WTC11 (cell line): ENCODE data around the gene KCNA2. TPM values are rescaled to one million over a fixed set of nuclear protein-coding genes. Genes with fewer than 3 reads are reported as not detected.

Experiments
- ATAC-seq: fragments of 200-7000 bp; cut with Tn5 transposase; 2 replicates; pipeline ENCODE4 v1.10.0; 2021; ENCODE audit warnings: mild to moderate bottlenecking, moderate library complexity
- CTCF ChIA-PET: fragments of 300-600 bp; sonication (Branson Sonifier 250); formaldehyde crosslinking; loops from one replicate; lab custom pipeline; 2021; ENCODE audit warnings: antibody characterized with exemption; lab: Charles Lee
- POLR2A ChIA-PET: fragments of 350-600 bp; sonication (Branson Sonifier 250); formaldehyde crosslinking; loops from one replicate; lab custom pipeline; 2021; ENCODE audit warnings: antibody characterized with exemption; lab: Charles Lee
- DNase-seq: peaks from one replicate; pipeline ENCODE4 v3.0.0; 2021; ENCODE audit warnings: low spot score
- H3K27ac Mint-ChIP-seq: 2 replicates; pipeline ENCODE4 v1.8.0; 2021; ENCODE audit warnings: mixed read lengths
- H3K27me3 Mint-ChIP-seq: 2 replicates; pipeline ENCODE4 v1.8.0; 2021; ENCODE audit warnings: low read depth, mild to moderate bottlenecking, moderate library complexity, mixed read lengths
- H3K36me3 Mint-ChIP-seq: 2 replicates; pipeline ENCODE4 v1.8.0; 2021; ENCODE audit warnings: mixed read lengths
- H3K4me1 Mint-ChIP-seq: 2 replicates; pipeline ENCODE4 v1.8.0; 2022; ENCODE audit warnings: mixed read lengths
- H3K4me3 Mint-ChIP-seq: 2 replicates; pipeline ENCODE4 v1.8.0; 2021; ENCODE audit warnings: mild to moderate bottlenecking, moderate library complexity, mixed read lengths
- H3K9me3 Mint-ChIP-seq: 2 replicates; pipeline ENCODE4 v1.8.0; 2021; ENCODE audit warnings: mixed read lengths
- ATF3 ChIP-seq: sonication (generic); formaldehyde crosslinking; conservative IDR thresholded peaks from 2 replicates; pipeline ENCODE4 v1.8.1; 2022; ENCODE audit warnings: mild to moderate bottlenecking, missing genetic modification reagents
- CDX4 ChIP-seq: fragments of 250-450 bp; sonication (Bioruptor Pico); IDR thresholded peaks from 2 replicates; pipeline ENCODE4 v1.9.0; 2021; ENCODE audit warnings: moderate library complexity, mild to moderate bottlenecking, inconsistent platforms, borderline replicate concordance
- CTCF ChIP-seq: fragments of 200-600 bp; IDR thresholded peaks from 2 replicates; pipeline ENCODE4 v1.8.0; 2022; ENCODE audit warnings: antibody characterized with exemption
- ELF4 ChIP-seq: sonication (generic); formaldehyde crosslinking; IDR thresholded peaks from 2 replicates; pipeline ENCODE4 v1.8.1; 2022; ENCODE audit warnings: low read depth, mild to moderate bottlenecking, moderate library complexity, missing genetic modification reagents
- ETV6 ChIP-seq: sonication (generic); formaldehyde crosslinking; IDR thresholded peaks from 2 replicates; pipeline ENCODE4 v1.8.1; 2022; ENCODE audit warnings: mild to moderate bottlenecking, missing genetic modification reagents
- FOXJ3 ChIP-seq: sonication (generic); formaldehyde crosslinking; IDR thresholded peaks from 2 replicates; pipeline ENCODE4 v1.9.0; 2021; ENCODE audit warnings: missing genetic modification reagents, mild to moderate bottlenecking, borderline replicate concordance
- GTF2I ChIP-seq: fragments of 250-450 bp; sonication (Bioruptor Pico); conservative IDR thresholded peaks from 2 replicates; pipeline ENCODE4 v1.4.0; 2021; ENCODE audit warnings: mild to moderate bottlenecking
- HMGA2 ChIP-seq: fragments of 250-450 bp; sonication (Bioruptor Pico); IDR thresholded peaks from 2 replicates; pipeline ENCODE4 v1.4.0; 2021; ENCODE audit warnings: mild to moderate bottlenecking, moderate library complexity
- JAZF1 ChIP-seq: fragments of 250-450 bp; sonication (Bioruptor Pico); IDR thresholded peaks from 2 replicates; pipeline ENCODE4 v1.9.0; 2021; ENCODE audit warnings: moderate library complexity, mild to moderate bottlenecking, inconsistent platforms
- MAX ChIP-seq: sonication (generic); formaldehyde crosslinking; IDR thresholded peaks from 2 replicates; pipeline ENCODE4 v1.8.0; 2022; ENCODE audit warnings: mild to moderate bottlenecking, missing genetic modification reagents
- MXD4 ChIP-seq: fragments of 250-450 bp; sonication (Bioruptor Pico); IDR thresholded peaks from 2 replicates; pipeline ENCODE4 v1.8.0; 2021; ENCODE audit warnings: mild to moderate bottlenecking, moderate library complexity, borderline replicate concordance
- PRRX2 ChIP-seq: fragments of 250-450 bp; sonication (Bioruptor Pico); IDR thresholded peaks from 2 replicates; pipeline ENCODE4 v1.8.0; 2021; ENCODE audit warnings: mild to moderate bottlenecking
- SMAD4 ChIP-seq: sonication (generic); formaldehyde crosslinking; IDR thresholded peaks from 2 replicates; pipeline ENCODE4 v1.8.0; 2022; ENCODE audit warnings: mild to moderate bottlenecking, missing genetic modification reagents
- TCF7 ChIP-seq: sonication (generic); formaldehyde crosslinking; IDR thresholded peaks from 2 replicates; pipeline ENCODE4 v1.8.0; 2022; ENCODE audit warnings: mild to moderate bottlenecking, low read depth, missing genetic modification reagents, moderate library complexity
- TEAD4 ChIP-seq: sonication (generic); formaldehyde crosslinking; IDR thresholded peaks from 2 replicates; pipeline ENCODE4 v1.8.0; 2022; ENCODE audit warnings: mild to moderate bottlenecking, missing genetic modification reagents
- ZBTB21 ChIP-seq: sonication (generic); formaldehyde crosslinking; IDR thresholded peaks from 2 replicates; pipeline ENCODE4 v1.8.1; 2023; ENCODE audit warnings: mild to moderate bottlenecking, missing genetic modification reagents, borderline replicate concordance
- ZNF281 ChIP-seq: sonication (generic); formaldehyde crosslinking; IDR thresholded peaks from 2 replicates; pipeline ENCODE4 v1.8.0; 2023; ENCODE audit warnings: mild to moderate bottlenecking, missing genetic modification reagents
- ZNF396 ChIP-seq: fragments of 250-450 bp; sonication (Bioruptor Pico); IDR thresholded peaks from 2 replicates; pipeline ENCODE4 v1.8.0; 2021; ENCODE audit warnings: mild to moderate bottlenecking, moderate library complexity, borderline replicate concordance
- total RNA-seq: library from RNA; stranded (reverse); gene quantifications from 3 replicates; pipeline ENCODE4 v1.2.3, GENCODE V29; 2021

The KCNA2 gene
- total RNA-seq, 1 experiment from 2014 or later = 0.50 TPM

- TF ChIP-seq TEAD4 (CRISPR knock-in tag) = no peak
- TF ChIP-seq ATF3 (CRISPR knock-in tag) = no peak
- no peak for TF ChIP-seq PRRX2 (CRISPR knock-in tag)
- no peak for TF ChIP-seq MAX (CRISPR knock-in tag)
- TF ChIP-seq TCF7 = no peak
- no peak for TF ChIP-seq ZBTB21 (CRISPR knock-in tag)
- TF ChIP-seq SMAD4 (CRISPR knock-in tag) = no peak
Observed at GRCh38 chr1:110631836-110632620, 25.9 kb upstream of the KCNA2 start (continued).

GRCh38 chr1:110630839-110631663 is 24.9 kb upstream of the KCNA2 start:
- H3K9me3 Mint-ChIP-seq = no peaks in the 10 kb centered on the region
- H3K36me3 Mint-ChIP-seq = no peaks in the 10 kb centered on the region
- TF ChIP-seq ZNF281 (CRISPR knock-in tag) (no peak), ELF4 (CRISPR knock-in tag) (no peak), MXD4 (CRISPR knock-in tag) (no peak), CTCF (peak; percentile 82), CDX4 (CRISPR knock-in tag) (no peak)
- DNase-seq (peak; percentile 87), ATAC-seq (peak; percentile 100)
- no peaks in the 10 kb centered on the region for H3K4me1 Mint-ChIP-seq
- no peak overlapping the region for H3K27ac Mint-ChIP-seq
- H3K27me3 Mint-ChIP-seq = peaks cover 4% of the 10 kb centered on the region; the same call in 1 of the 2 replicates
- H3K4me3 Mint-ChIP-seq = no peak overlapping the region
- CTCF ChIA-PET = interaction anchor here (1.6 to 3.2 kb wide), 3 partner anchors 12 to 150 kb away, joined by 7 to 18 read pairs (median 7); no protein-coding TSS in a partner anchor
- POLR2A ChIA-PET = no interaction called here

GRCh38 chr1:110628323-110629105 is 22.4 kb upstream of the KCNA2 start:
- H3K36me3 Mint-ChIP-seq = no peaks in the 10 kb centered on the region
- TF ChIP-seq ZNF396 (CRISPR knock-in tag) = no peak
- no peak for TF ChIP-seq FOXJ3 (CRISPR knock-in tag)
- TF ChIP-seq ETV6 (CRISPR knock-in tag) = no peak
- TF ChIP-seq HMGA2 (CRISPR knock-in tag) = no peak
- TF ChIP-seq JAZF1 (CRISPR knock-in tag) = no peak
- TF ChIP-seq GTF2I (CRISPR knock-in tag) = no peak
- TF ChIP-seq SMAD4 (CRISPR knock-in tag) = no peak
- H3K4me3 Mint-ChIP-seq = no peak overlapping the region
- CTCF ChIA-PET = interaction anchor here (0.6 to 2.0 kb wide), 3 partner anchors 9 to 153 kb away, joined by 3 to 7 read pairs (median 6); no protein-coding TSS in a partner anchor
- ATAC-seq (no peak), DNase-seq (no peak)
- no peaks in the 10 kb centered on the region for H3K9me3 Mint-ChIP-seq
- H3K4me1 Mint-ChIP-seq = no peaks in the 10 kb centered on the region
- no peak overlapping the region for H3K27ac Mint-ChIP-seq
- POLR2A ChIA-PET = no interaction called here
- peaks cover 9% of the 10 kb centered on the region; the same call in 1 of the 2 replicates for H3K27me3 Mint-ChIP-seq
